Mucosa of rectum (tissue), 2 donors: ENCODE results near the gene NTN1.

Experiments
- H3K27ac ChIP-seq, 2 donors: one replicate each; pipeline ENCODE4 v1.7.0; 2013; ENCODE audit warnings: inconsistent platforms in 2 of 2, low read depth in 2 of 2, low read length in 2 of 2
- H3K27me3 ChIP-seq, 2 donors: one replicate each; pipeline ENCODE4 v1.7.0; 2013; ENCODE audit warnings: low read length in 2 of 2; ENCODE audit not compliant: control insufficient read depth in 2 of 2, insufficient read depth in 2 of 2
- H3K36me3 ChIP-seq, 2 donors: one replicate each; pipeline ENCODE4 v1.7.0; 2013; ENCODE audit warnings: low read length in 2 of 2; ENCODE audit not compliant: control insufficient read depth in 2 of 2, insufficient read depth in 2 of 2
- H3K4me1 ChIP-seq, 2 donors: one replicate each; pipeline ENCODE4 v1.7.0; 2013; ENCODE audit warnings: low read length in 2 of 2, mild to moderate bottlenecking in 1 of 2; ENCODE audit not compliant: control insufficient read depth in 2 of 2, insufficient read depth in 2 of 2
- H3K4me3 ChIP-seq, 2 donors: one replicate each; pipeline ENCODE4 v1.7.0; 2013; ENCODE audit warnings: low read length in 2 of 2
- H3K9ac ChIP-seq, 2 donors: one replicate each; pipeline ENCODE4 v1.7.0; 2013; ENCODE audit warnings: low read length in 2 of 2, low read depth in 1 of 2, mild to moderate bottlenecking in 1 of 2
- H3K9me3 ChIP-seq, 2 donors: one replicate each; pipeline ENCODE4 v1.7.0; 2013; ENCODE audit warnings: low read length in 2 of 2; ENCODE audit not compliant: control insufficient read depth in 2 of 2
- donor health status: healthy.
- donor health status: Normal muscosa, but diverticular disease.

Gene NTN1

DNA sequence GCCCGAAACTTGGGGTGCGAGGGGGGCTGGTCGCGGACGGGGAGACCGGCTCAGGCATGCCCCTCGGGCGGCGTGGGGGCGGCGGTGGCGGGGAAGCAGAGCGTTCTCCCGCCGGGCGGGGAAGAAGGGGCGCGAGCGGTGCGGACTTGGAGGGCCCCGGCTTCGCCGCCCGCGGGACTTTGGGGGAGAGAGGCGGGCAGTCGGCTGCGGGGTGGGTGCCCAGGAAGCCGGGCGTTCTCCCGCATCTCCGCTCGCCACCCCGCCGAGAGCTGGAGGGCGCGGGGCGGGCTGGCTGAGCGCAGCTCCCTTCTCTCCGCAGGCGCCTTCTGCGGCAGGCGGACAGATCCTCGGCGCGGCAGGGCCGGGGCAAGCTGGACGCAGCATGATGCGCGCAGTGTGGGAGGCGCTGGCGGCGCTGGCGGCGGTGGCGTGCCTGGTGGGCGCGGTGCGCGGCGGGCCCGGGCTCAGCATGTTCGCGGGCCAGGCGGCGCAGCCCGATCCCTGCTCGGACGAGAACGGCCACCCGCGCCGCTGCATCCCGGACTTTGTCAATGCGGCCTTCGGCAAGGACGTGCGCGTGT, 772 bp downstream of the NTN1 start:
- peaks cover 3 to 13% of the 10 kb centered on the region in 2 donors for H3K4me1 ChIP-seq
- H3K9ac ChIP-seq = peak overlapping the region in 1 of 2 donors; percentile 42
- peak overlapping the region; percentile 43 to 53 for H3K27ac ChIP-seq
- H3K4me3 ChIP-seq = peak overlapping the region; percentile 53 to 55
- peaks cover 30 to 48% of the 10 kb centered on the region in 2 donors for H3K27me3 ChIP-seq
- no peaks in the 10 kb centered on the region for H3K9me3 ChIP-seq
- no peaks in the 10 kb centered on the region for H3K36me3 ChIP-seq

DNA sequence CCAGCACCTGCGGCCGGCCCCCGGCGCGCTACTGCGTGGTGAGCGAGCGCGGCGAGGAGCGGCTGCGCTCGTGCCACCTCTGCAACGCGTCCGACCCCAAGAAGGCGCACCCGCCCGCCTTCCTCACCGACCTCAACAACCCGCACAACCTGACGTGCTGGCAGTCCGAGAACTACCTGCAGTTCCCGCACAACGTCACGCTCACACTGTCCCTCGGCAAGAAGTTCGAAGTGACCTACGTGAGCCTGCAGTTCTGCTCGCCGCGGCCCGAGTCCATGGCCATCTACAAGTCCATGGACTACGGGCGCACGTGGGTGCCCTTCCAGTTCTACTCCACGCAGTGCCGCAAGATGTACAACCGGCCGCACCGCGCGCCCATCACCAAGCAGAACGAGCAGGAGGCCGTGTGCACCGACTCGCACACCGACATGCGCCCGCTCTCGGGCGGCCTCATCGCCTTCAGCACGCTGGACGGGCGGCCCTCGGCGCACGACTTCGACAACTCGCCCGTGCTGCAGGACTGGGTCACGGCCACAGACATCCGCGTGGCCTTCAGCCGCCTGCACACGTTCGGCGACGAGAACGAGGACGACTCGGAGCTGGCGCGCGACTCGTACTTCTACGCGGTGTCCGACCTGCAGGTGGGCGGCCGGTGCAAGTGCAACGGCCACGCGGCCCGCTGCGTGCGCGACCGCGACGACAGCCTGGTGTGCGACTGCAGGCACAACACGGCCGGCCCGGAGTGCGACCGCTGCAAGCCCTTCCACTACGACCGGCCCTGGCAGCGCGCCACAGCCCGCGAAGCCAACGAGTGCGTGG, 1.5 kb downstream of the NTN1 start:
- H3K27me3 ChIP-seq = peaks cover 25 to 45% of the 10 kb centered on the region in 2 donors
- peak overlapping the region in 1 of 2 donors; percentile 21 for H3K9ac ChIP-seq
- no peaks in the 10 kb centered on the region for H3K9me3 ChIP-seq
- peaks cover 3 to 13% of the 10 kb centered on the region in 2 donors for H3K4me1 ChIP-seq
- H3K4me3 ChIP-seq = peak overlapping the region; percentile 53 to 55
- H3K36me3 ChIP-seq = no peaks in the 10 kb centered on the region
- no peak overlapping the region for H3K27ac ChIP-seq

DNA sequence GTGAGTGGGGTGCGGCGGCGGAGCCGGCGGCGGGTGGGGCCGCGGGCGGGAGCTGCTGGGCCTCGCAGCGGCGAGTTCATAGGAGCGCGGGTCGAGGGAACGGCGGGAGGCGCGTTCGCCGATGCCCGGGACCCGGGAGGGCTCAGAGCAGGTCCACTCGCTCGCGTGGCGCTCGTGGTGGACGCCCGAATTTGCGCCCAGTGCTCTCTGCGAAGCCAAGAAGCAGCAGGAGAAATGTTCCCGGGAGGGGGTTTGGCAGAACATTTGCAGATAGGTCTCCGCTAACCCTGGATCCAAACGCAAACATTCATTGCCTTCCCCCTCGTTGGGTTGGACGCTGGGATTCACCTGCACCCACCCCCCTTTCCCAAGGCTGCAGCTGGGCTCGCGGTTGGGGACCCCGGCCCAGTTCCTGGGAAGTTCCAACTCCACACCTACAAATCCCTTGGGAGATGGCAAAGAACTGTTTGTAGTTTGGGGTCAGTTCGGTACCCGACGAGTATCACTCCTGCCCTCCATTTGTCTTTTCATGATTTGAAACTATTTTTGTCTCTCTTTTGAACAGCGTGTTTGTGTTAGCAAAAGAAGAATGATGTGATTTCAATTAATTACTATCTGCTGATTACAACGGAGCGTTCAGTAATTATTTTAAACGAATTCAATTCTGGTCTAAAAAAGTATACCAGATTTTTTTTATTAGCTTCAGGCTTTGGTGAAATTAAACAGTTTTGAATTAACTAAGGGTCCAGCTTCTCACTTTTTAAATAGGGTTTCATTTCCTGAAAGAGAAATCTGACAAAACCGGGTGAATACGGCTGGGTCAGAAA, 2.3 kb downstream of the NTN1 start:
- Histone ChIP-seq H3K27me3 (peaks cover 25 to 44% of the 10 kb centered on the region in 2 donors), H3K9me3 (no peaks in the 10 kb centered on the region), H3K4me3 (peak overlapping the region; percentile 34 to 55), H3K4me1 (peaks cover 3 to 13% of the 10 kb centered on the region in 2 donors), H3K9ac (peak overlapping the region in 1 of 2 donors; percentile 37), H3K36me3 (no peaks in the 10 kb centered on the region), H3K27ac (no peak overlapping the region)

DNA sequence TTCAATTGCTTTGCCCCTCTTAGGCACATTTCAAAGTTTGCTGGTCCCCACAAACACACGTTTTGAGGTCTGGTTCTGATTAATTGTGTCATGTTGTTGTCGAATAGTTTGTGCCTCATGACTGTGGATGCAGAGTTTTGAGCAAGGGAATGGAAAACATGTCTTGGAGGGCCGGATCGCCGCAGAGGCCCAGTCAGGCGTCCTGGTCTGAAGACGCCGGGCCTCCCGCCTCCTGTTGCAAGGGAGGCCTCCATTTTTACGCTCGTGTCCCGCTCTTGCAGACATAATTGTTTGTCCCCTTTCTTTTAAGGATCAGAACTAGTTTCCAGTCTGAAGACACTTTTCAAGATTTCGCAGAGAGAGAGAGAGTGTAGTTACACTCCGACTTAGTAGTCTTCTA, 3.2 kb downstream of the NTN1 start:
- Histone ChIP-seq H3K4me1 (peaks cover 3 to 13% of the 10 kb centered on the region in 2 donors), H3K9ac (no peak overlapping the region), H3K27me3 (peaks cover 25 to 42% of the 10 kb centered on the region in 2 donors), H3K27ac (no peak overlapping the region), H3K4me3 (no peak overlapping the region), H3K36me3 (no peaks in the 10 kb centered on the region), H3K9me3 (no peaks in the 10 kb centered on the region)

DNA sequence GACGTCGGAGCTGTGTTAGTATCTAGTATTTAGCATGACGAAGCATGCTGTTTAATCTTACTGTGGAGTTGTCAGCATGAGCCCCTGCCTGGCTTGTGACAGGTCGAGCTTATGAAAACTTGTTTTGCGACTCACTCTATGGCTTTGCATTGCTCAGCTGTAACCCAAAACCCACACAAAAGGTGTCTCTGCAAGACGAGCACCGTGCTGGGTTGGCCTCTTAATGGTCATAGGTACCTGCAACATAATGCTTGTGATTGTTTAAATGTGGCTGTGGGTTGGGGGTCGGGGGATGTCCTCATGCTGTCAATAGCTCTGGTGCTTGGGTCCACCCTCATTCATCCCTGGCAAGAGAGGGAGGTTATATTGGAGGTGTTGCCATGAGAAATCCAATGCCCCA, 5.4 kb downstream of the NTN1 start:
- H3K27ac ChIP-seq = no peak overlapping the region
- H3K4me3 ChIP-seq = no peak overlapping the region
- peaks cover 18 to 33% of the 10 kb centered on the region in 2 donors for H3K27me3 ChIP-seq
- peaks cover 0 to 13% of the 10 kb centered on the region in 2 donors for H3K4me1 ChIP-seq
- no peak overlapping the region for H3K9ac ChIP-seq
- H3K9me3 ChIP-seq = no peaks in the 10 kb centered on the region
- H3K36me3 ChIP-seq = no peaks in the 10 kb centered on the region

DNA sequence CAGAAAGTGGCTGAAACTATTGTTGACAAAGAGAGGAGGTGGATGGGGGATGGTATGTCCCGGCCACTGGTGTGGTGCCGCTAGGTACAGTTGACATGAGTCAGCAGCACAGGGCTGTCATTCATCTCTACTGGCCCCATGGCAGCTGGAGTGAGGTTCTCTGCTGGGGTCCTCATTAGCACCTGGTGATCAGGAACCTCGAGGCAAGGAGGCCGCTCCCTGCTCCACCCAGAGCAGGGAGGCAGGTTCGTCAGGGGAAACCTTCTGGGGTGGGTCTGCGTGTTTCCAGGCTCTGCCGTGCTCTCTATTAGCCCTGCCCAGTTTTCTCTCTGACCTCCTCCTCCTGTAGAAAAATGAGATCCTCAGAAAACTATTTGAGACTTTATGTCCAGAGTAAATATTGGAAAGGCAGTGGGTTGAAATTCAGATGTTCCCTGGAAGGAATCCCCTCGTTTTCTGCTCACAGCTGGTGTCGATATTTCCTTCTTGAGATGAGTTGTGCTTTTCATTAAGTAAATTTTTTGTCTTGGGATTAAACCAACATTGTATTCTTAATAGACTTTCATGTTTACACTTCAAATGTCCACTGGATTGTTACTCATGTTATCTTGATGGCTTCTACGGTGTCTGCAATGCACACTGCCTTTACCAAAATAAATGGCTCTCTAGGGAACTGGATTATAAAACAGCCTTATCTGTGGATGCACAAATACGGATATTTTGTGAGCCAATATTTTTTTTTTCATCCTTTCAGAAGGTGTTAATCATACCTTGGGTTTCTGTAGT, 7.1 kb downstream of the NTN1 start:
- peak overlapping the region in 1 of 2 donors; percentile 67 for H3K27ac ChIP-seq
- H3K36me3 ChIP-seq = no peaks in the 10 kb centered on the region
- H3K27me3 ChIP-seq = peaks cover 9 to 18% of the 10 kb centered on the region in 2 donors
- peaks cover 0 to 2% of the 10 kb centered on the region in 2 donors for H3K4me1 ChIP-seq
- H3K4me3 ChIP-seq = no peak overlapping the region
- no peak overlapping the region for H3K9ac ChIP-seq
- H3K9me3 ChIP-seq = no peaks in the 10 kb centered on the region

DNA sequence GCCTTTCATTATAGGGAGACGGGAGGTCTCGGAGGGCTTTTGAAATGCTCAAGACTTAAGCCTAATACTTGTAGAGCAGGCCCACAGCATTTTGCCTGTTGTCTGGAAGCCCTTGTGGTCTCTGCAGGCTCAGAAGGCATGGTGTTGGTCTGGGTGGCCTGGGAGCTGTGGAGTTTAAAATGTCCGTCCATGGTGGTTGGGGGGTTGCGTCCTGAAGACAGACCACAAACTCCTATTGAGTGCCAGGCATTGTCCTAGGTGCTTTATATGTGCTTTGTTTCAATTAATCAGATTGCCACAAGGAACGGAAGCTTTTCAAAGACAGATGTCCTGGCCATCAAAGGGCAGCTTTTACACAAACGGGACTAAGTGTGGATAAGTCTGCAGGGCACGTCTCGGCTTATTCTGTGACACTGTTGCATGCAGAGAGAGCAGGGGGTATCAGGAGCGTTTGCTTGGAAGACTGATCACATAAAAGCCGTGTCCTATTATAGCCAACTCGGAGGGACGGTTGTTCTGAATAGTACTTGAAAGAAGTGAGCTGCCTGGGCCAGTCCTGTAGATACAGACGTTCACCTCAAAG, 7.8 kb downstream of the NTN1 start:
- Histone ChIP-seq H3K27me3 (peaks cover 5 to 12% of the 10 kb centered on the region in 2 donors), H3K27ac (peak overlapping the region in 1 of 2 donors; percentile 29), H3K4me3 (no peak overlapping the region), H3K4me1 (no peaks in the 10 kb centered on the region), H3K9ac (peak overlapping the region in 1 of 2 donors; percentile 26), H3K9me3 (no peaks in the 10 kb centered on the region), H3K36me3 (no peaks in the 10 kb centered on the region)

DNA sequence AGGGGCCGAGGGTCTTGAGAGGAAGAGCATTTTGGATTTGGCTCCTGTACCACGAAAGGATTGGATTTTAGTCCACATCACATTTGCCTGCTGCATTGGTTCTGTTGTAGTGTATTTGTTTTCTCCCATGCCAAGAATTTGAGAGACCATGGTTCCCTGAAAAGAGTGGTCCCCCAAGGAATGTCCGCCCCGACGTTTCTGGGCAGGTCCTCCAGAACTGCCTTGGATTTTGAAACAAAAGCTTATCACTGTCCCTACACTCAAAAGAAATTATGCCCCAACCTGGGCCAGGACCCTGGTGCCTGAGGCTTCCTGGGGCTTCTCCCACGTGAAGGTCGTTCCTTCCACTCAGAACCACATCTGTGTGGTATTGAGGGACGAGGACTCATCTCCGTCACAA, 10.8 kb downstream of the NTN1 start:
- H3K27me3 ChIP-seq = no peaks in the 10 kb centered on the region
- H3K4me3 ChIP-seq = no peak overlapping the region
- H3K36me3 ChIP-seq = no peaks in the 10 kb centered on the region
- no peaks in the 10 kb centered on the region for H3K4me1 ChIP-seq
- H3K9ac ChIP-seq = no peak overlapping the region
- no peak overlapping the region for H3K27ac ChIP-seq
- H3K9me3 ChIP-seq = no peaks in the 10 kb centered on the region

DNA sequence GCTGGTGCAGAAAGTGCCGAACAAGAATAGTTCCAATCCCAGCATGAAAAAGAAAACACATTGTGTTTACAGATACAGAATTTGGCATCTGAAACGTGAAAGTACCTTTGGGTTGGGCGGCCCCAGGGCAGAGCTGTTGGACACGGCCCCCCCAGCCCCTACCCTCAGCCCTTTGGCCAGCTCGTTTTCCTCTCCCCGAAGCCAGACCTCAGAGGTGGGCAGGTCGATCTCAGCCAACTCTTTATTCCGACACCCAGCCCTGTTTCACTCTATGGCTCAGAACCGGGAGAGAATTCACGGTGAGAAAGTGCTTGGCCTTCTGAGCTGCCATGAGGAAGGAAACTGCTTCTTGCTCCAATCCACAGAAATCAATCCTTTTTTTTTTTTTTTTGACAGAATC, 11.3 kb downstream of the NTN1 start:
- no peak overlapping the region for H3K9ac ChIP-seq
- no peaks in the 10 kb centered on the region for H3K36me3 ChIP-seq
- H3K4me3 ChIP-seq = no peak overlapping the region
- H3K27ac ChIP-seq = no peak overlapping the region
- H3K4me1 ChIP-seq = no peaks in the 10 kb centered on the region
- H3K9me3 ChIP-seq = no peaks in the 10 kb centered on the region
- no peaks in the 10 kb centered on the region for H3K27me3 ChIP-seq
